HG02970 (cell line): ENCODE data around the gene BPIFB2.

Experiments
- ATAC-seq: cut with Tn5 transposase; IDR thresholded peaks from one replicate; pipeline ENCODE4 v1.9.1; 2021; ENCODE audit warnings: mild to moderate bottlenecking, moderate library complexity, moderate number of reproducible peaks; ENCODE audit not compliant: unreplicated experiment, low FRiP score

The BPIFB2 gene

DNA sequence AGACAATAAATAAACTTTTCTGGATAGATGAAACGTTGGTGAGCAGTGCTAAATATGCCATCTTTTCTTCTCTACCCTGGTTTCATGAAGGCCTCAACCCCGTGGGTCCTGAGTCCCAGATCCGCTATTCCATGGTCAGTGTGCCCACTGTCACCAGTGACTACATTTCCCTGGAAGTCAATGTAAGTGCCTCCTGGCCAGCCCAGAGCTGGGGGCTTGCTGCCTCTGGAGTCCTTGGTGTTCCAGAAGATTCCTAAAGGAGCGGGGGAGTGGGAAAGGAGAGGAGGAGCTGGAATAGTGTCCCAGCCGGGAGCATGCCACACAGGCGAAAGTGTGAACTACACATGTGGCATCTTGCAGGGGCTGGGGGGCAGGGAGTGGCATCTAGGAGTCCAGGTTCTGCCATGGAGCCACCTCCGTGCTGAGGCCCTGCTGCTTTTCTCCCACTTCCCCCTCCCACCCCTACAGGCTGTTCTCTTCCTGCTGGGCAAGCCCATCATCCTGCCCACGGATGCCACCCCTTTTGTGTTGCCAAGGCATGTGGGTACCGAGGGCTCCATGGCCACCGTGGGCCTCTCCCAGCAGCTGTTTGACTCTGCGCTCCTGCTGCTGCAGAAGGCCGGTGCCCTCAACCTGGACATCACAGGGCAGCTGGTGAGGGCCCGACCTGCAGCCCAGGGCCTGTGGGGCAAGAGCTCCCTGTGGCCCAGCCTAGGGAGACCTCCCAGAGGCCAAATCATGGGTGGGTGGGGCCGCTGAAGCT lies 10.8 kb downstream of the BPIFB2 start:
- ATAC-seq: no peak

DNA sequence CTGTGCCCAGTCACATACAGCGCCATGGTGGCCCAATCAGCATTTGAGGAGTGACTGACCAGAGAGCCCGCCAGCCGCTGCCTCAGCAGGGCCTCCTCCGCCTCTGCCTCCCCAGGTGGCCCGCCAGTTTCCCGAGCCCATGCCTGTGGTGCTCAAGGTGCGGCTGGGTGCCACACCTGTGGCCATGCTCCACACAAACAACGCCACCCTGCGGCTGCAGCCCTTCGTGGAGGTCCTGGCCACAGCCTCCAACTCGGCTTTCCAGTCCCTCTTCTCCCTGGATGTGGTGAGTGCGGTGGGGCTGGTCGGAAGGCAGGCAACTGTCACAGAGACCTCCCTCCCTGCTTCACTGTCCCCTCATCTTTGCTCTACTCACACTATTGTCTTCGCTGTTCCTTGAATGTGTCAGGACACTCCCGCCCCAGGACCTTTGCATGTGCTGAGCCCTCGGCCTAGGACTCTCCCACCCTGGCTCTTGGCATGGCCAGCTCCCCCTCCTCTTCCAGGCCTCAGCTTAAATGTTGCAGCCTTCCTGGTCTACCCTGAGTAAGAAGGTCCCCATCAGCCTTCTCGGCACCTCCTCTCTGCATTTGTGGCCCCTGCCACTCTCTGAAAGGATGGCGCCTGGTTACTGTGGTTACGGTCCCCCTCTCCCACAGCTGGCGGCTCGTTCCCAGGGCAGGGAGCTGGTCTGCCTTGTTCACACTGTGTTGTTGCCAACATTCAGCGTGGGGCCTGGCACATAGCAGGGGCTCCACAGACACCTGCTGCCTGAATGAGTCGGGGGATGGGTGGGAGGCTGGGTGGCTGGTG lies 12.2 kb downstream of the BPIFB2 start:
- no peak for ATAC-seq

DNA sequence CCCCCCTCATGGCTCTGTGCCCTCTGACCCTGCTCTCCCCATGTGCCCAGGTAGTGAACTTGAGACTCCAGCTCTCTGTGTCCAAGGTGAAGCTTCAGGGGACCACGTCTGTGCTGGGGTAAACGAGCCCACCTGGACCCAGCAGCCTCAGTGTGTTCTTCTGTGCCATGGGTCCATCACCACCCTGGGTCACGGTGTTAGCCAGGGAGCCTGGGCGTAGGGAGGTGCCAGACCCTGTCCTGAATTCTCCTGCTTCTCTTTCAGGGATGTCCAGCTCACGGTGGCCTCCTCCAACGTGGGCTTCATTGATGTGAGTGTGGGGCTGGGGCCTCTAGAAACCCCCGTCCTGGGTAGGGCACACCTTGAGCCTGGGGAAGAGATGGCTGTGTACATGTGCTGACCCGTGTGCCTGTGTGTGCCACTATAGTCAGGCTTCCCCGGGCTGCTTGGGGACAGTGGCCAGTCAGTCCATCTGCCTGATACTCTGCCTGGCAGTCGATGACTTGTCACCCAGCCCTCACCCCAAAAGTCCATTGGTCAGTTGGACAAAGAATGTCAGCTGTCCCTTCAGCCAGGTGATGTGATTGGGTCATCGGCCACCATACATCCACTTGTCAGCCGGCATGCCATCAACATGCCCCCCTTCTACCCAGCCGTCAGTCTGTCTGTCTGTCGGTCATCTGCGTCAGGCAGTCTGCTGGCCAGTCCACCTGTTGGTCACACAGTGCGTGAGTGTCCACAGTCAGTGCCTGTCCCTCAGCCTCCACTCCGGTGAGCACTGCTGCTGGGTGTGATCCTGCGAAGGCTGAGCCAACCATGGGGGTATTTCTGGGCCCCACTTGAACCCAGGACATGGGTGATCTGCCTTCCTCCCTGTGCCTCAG lies 13.0 kb downstream of the BPIFB2 start:
- no peak for ATAC-seq

DNA sequence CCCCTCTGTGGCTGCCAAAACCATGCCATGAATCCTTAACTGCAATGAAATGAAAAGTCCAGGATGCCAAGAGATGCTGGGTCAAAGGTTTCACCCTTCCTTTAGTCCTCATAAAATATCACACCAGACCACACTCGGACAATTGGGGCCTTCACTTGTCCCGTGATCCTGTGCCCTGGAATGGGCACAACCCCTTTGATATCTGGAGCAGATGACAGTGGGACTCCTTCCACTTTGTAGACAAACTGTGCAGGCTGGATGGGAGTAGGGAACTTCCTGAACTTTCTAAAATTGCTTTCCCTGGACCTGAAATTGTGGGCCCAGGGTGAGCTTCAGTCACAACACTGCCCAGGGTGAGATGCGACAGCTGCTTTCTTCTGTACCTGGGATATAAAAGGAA lies 14.4 kb downstream of the BPIFB2 start:
- no peak for ATAC-seq

DNA sequence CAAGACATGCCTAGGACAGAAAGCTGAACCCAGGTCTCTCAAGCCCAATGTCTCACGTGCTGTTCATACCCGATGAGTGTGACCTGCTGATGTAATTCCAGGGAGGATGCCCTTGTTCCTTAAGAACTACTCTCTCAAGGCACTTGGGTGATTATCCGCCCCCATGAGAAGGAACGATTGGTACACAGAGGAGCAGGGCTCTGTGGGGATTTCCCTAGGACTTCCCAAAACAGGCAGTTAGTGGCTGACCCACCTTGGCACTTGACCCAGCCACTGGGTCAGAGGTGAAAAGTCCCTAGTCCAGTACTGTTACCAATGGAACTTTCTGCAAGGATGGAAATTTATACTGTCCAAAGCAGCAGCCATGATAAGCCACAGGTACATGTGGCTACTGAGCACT lies 14.8 kb downstream of the BPIFB2 start:
- ATAC-seq: no peak

DNA sequence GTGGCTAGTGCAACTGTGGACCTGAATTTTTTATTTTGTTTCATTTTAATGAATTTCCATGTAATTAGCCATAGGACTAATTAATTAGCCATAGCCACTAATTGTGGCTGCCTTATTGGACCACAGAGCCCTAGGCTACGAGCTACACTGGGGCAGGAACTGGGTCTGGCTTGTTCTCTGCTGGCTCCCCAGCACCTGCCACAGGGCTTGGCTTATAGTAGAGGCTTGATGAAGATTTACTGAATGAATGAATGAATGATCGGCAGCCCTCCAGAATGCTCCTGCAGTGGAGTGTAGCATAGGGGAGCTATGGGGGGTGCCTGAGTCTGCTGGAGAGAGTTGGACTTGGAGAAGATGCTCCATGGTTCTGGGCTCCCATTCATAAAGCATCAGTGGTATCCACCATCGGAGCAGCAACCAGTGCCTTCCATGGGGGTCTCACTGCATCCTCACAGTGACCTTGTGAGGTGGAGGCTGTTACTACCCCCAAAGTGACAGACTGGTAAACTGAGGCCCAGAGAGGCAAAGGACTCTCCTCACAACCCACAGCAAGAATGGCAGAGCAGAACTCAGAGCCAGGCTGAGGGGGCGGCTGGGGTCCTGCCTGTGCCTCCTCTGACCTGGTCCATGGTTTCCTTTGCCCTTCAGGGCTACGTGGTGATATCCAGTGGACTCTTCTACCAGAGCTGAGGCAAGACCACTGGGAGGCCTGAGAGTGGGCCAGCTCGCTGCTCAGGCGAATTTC lies 15.4 kb downstream of the BPIFB2 start:
- no peak for ATAC-seq

DNA sequence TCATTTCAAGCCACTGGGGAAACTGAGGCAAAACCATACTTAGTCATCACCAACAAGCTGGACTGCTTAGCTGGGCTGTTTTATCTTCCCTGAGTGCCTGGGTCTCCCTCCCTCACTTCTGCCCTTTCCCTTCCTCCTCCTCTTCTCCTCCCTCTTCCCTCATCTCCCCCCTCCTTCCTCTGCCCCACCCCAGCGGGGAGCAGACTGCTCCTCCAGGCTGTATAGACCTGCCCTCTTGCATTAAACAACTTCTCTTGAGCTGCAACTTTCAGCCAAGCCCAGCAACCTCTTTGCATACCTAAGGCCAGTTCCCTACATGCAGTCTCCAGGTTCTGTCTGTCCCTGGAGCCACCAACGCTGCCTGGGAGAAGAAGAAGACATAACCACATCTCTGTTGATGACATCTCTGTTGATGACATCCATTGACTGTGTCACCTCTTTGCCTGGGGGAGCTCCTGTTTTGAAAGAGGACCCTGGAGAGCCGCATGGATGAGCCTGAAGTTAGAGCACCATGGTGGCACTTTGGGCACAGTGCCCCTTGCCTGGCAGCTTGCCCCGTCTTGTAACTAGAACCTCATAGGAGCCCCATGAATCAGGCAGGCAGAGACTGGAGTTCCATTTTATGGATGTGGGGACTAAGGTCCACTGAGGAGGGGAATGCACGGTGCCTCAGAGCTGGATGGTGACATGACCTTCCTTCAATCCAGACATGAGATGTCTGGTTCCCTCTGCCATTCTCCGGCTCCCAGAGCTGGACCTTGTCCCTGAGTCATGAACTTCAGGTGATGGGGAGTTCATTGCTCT lies 16.1 kb downstream of the BPIFB2 start:
- no peak for ATAC-seq

DNA sequence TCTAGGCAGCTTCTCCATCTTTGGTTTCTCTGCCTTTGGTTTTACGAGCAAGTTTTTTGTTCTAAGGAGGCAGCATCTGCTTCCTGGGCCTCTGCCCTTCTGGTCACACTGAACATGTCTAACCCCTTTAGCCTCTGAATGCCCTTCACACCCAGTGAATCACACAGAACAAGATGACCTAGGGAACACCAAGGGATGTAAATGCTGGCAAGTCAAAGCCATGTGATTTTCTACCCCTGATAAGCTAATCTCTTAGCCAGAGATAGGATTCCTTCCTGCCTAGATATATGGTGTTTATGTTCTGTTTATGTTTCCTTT lies 16.7 kb downstream of the BPIFB2 start:
- ATAC-seq: no peak

DNA sequence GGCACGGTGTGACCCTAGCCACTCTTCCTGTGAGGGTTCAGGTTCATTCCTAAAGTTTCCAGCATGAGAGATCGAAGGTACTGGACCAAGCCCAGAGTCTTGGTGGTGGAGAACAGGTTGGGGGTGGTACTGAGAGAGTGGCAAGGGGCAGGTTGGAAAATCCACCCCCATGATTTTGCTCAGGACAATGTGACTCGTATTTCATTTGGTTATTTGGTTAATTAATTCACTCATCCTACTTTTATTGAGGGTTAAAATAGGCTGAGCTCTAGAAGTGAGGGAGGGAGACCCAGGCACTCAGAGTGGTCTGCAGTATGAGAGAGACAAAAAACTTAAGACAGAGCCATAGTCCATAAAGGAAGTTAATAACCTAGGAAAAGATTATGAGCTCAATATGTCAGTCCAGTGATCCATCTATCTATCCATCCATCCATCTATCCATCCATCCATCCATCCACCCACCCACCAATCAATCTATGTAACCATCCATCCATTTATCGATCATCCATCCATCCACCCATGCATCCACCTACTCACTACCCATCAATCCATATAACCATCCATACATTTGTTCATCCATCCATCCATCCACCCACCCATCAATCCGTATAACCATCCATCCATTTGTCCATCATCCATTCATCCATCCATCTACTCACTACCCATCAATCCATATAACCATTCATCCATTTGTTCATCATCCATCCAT lies 17.3 kb downstream of the BPIFB2 start:
- no peak for ATAC-seq

DNA sequence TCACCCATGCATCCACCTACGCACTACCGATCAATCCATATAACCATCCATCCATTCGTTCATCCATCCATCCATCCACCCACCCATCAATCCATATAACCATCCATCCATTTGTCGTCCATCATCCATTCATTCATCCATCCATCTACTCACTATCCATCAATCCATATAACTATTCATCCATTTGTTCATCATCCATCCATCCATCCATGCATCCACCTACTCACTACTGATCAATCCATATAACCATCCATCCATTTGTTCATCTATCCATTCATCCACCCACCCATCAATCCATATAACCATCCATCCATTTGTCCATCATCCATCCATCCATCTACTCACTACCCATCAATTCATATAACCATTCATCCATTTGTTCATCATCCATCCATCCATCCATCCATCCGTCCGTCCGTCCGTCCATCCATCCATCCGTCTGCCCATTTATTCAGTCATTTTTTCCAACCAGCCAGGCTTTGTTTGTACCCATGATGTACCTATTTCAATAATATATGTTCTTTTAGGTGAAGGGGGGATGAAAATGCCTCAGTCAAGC lies 17.9 kb downstream of the BPIFB2 start:
- ATAC-seq: no peak

DNA sequence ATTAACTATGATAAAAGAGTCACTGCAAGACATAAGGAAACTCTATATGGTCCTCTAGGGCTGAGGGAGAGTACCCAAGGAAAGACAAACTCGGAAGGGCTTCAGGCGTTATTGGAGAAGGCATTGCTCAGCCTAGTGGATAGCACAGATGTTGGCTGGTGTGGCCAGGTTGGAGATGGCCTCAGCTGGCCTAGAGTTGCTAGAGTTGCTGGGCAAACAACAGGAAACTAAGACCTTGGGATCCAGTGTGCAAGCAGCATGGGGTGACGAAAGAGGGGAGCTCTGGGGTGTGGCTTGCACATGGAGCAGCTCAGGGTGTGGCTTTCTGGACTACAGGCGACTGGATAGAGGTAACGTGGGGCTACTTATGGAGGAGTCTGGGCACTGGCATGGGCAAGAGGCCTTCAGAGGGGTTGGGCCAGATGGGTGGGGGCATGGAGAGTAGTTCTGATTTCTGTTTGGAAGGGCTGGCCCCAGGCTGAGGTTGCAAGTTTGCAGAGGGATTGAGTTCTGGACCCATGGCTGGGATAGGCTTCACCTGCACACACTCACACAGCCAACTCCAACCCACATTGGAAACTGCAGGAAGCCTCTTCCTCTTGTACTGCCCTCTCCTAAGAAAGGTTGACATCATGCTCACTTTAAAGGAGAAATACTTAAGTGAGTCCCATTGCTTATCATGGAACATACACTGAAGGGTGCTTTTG lies 18.7 kb downstream of the BPIFB2 start:
- no peak for ATAC-seq

DNA sequence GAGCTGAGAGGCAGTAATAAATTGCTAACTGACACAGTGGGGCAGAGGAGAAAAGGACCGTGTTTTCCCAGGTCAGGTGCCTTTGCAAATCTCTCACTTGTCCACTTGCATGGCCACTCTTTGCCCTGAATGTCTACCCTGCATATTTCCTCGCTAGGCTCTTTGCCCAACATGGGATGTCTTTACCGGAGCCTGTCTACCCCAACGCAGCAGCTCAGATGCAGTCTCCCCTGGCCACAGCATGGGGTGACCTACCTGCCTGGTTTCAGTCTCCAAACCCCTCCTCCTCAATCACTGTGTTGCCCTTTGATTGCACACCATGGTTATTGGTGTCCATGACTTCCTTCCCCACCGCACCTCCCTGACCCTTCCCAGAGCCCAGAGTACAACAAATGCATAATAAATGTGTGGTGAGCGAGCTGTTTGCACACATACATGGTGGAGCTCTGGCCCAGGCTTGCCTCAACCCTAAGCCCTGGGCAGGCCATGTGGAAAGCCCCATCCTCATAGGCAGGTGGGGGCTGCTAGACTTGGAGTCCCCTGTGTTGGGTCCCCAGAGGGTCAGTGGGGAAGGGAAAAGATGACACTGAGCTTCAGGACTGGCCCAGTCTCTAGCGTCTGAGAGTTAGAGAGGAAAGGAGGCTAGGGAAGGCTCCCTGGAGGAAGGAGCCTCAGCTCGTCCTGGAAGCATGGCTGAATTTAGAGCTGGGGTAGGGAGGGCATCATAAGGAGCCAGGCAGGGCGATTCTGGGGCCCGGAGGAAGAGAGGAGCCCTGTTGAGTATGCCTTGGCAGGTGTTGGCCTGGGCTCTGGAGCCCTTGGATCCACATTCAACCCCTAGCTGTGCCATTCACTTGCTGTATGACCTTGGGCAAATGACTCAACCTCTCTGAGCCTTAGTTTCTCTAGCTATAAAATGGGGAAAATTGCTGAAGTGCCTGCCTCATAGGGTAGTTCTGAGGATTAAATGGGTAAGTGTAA lies 19.6 kb downstream of the BPIFB2 start:
- ATAC-seq: no peak

DNA sequence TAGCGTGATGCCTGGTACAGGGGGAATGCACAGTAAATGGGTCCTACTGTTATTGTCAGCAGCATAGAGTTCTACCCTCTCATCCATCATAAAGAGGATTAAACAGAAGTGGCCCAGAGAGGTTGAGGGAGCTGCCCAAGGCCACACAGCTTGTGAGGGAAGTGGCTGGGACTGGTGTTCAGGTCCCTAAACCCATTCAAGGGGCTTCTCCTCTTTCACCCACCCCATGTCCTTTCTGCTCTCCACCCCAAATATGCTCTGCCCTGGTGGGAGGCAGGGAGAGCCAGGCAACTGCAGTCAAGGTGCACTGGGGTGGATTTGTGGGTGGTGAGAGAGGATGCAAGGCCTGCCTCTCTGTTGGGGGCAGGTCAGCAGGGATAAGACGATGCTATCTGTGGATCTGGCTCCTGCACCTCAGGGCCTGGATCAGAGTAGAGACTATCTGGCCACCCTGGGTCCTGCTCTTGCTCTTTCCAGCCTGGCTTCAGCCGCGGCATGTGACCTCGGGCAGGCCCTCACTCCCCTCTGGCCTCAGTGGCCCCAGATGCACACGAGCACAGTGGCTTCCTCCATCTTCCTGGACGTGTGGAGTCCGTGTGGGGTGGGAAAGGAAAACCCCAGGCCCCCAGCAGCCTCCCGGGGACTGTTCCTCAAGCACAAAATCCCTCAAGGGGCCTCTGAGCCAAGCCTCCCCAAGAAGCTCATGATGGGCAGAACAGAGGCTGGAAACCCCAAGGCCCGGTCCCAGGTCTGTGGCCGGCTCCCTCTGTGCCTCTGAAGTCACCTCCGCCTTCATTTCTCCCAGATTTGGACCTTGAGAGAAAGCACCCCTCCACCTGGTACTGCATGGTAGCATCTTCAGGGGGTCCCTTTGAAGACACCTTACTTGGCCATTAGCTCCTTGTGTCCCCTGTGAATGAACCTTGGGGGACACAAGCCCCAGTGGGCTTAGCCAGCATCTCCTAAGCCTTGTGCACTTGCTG lies 20.6 kb downstream of the BPIFB2 start:
- ATAC-seq: no peak

DNA sequence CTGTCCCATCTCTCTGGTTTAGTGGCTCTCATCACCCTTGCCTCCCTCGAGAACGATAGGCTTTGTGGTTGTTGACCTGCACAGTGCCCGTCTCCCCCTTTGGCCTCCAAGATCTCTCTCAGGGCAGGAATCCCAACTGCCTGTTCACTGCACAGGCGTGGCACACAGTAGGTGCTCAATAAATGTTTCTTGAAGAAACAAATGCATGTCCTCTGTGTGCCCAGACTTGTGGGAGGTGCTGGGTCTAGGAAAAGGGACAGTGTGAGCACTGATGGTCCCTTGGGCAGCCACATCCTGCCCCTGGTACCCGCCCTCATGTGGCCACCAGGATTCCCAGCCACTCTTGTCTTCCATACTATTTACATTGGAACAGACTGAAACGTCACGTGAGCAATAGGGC lies 21.4 kb downstream of the BPIFB2 start:
- no peak for ATAC-seq

DNA sequence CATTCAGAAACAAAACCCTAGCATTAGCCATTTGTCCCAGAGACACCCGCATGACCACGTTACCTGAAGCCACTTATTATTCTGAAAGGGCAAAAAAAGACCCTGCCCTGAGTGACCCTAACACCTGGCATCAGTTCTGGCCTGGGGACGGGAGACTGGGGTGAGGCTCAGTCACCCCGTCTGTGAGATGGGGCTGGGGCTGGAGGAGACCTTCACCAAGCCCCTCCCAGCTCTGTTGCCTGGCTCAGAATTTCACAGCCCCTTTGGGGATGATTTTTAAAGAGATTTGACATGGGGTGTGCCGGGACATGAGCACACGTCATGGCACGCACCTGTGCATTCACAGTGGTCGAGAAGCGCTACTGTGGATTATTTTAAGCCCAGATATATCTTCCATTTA lies 22.6 kb downstream of the BPIFB2 start:
- ATAC-seq: no peak

DNA sequence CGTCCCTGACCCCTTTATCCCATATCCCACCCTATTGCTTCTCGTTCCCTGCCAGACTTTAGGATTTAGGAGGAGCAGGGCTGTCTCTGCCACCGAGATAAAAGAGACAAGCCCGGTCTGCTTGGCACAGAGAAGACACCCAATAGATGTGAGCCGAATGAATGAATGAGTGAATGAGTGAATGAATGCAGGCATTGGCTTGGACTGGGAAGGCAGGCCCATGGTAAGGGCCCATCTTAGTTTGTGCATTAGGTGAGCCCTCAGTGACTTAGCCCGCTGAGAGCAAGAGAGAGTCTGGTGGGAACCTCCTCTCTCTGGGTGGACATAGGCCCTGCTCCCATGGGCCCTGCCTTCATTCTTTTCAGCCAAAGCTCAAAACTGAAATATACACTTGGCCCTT lies 23.1 kb downstream of the BPIFB2 start:
- ATAC-seq: no peak
